Activated CD4-positive, alpha-beta T cell treated with anti-CD3 and anti-CD28 coated beads for 1 hour (primary cell): Measurements from ENCODE around the gene SPATA32.

Experiments
- DNase-seq: peaks from one replicate; pipeline ENCODE4 v3.0.0-alpha.2; 2020

The SPATA32 gene

GRCh38 chr17:45246338-45246737 lies 15.6 kb downstream of the SPATA32 start:
- DNase-seq: no peak

GRCh38 chr17:45244725-45245656 lies 16.9 kb downstream of the SPATA32 start:
- no peak for DNase-seq

- no peak for DNase-seq
These were observed 18.1 kb downstream of the SPATA32 start for GRCh38 chr17:45243750-45244149.

- no peak for DNase-seq
These were observed 19.9 kb downstream of the SPATA32 start for GRCh38 chr17:45242029-45242414.

- DNase-seq: no peak
These were observed 20.4 kb downstream of the SPATA32 start for GRCh38 chr17:45241328-45242028.

- DNase-seq: no peak
These were observed 21.0 kb downstream of the SPATA32 start for GRCh38 chr17:45240905-45241327.

- DNase-seq: no peak
These were observed 23.6 kb downstream of the SPATA32 start for GRCh38 chr17:45238155-45238774.

- DNase-seq: no peak
These were observed 24.2 kb downstream of the SPATA32 start for GRCh38 chr17:45237686-45238085.

- DNase-seq: no peak
These were observed 25.6 kb downstream of the SPATA32 start for GRCh38 chr17:45236282-45236606.

GRCh38 chr17:45235416-45236281 lies 26.2 kb downstream of the SPATA32 start:
- DNase-seq: peak; percentile 68

GRCh38 chr17:45234641-45235415 lies 27.1 kb downstream of the SPATA32 start:
- DNase-seq: peak; percentile 43

GRCh38 chr17:45233423-45233924 lies 28.4 kb downstream of the SPATA32 start:
- no peak for DNase-seq

GRCh38 chr17:45232514-45233422 lies 29.1 kb downstream of the SPATA32 start:
- no peak for DNase-seq

GRCh38 chr17:45231481-45232116 lies 30.3 kb downstream of the SPATA32 start:
- no peak for DNase-seq

- no peak for DNase-seq
These were observed 31.0 kb downstream of the SPATA32 start for GRCh38 chr17:45230787-45231480.

- no peak for DNase-seq
These were observed 31.5 kb downstream of the SPATA32 start for GRCh38 chr17:45230410-45230786.

GRCh38 chr17:45229681-45230409 lies 32.0 kb downstream of the SPATA32 start:
- DNase-seq: no peak

- DNase-seq: peak; percentile 59
These were observed 32.9 kb downstream of the SPATA32 start for GRCh38 chr17:45228763-45229539.
